Common myeloid progenitor, CD34-positive (primary cell): ENCODE measurements around the gene DCPS.
"Not testable (repeated sequence)": the region's sequence is repeated elsewhere in the genome, so short reads cannot be mapped to it uniquely, and the experiment has no call there.

ENCODE experiments used
- CTCF ChIA-PET: fragments of 350-600 bp; sonication (Branson Sonifier 250); formaldehyde crosslinking; loops from one replicate; lab custom pipeline; 2021; ENCODE audit warnings: antibody characterized with exemption; lab: Charles Lee
- POLR2A ChIA-PET: fragments of 350-600 bp; sonication (Branson Sonifier 250); formaldehyde crosslinking; loops from one replicate; lab custom pipeline; 2021; ENCODE audit warnings: antibody characterized with exemption; lab: Charles Lee
- DNase-seq, 3 donors: peaks; one replicate each; pipeline versions ENCODE4 v3.0.0 to v3.0.0-alpha.2; 2013
- H3K27ac ChIP-seq, 2 experiments: 1 replicate in 1 of 2; 2 replicates in 1 of 2; pipeline ENCODE4 v1.7.0; 2013; ENCODE audit warnings: inconsistent platforms in 2 of 2, low read length in 2 of 2, mild to moderate bottlenecking in 2 of 2, low read depth in 1 of 2, moderate library complexity in 1 of 2; ENCODE audit not compliant: severe bottlenecking in 2 of 2, insufficient read depth in 1 of 2, poor library complexity in 1 of 2
- H3K27me3 ChIP-seq, 5 experiments: replicated peaks in 2 of 5; 1 replicate in 3 of 5; 2 replicates in 2 of 5; pipeline versions ENCODE4 v1.6.1 to v1.7.0; 2013; ENCODE audit warnings: low read length in 4 of 5, mild to moderate bottlenecking in 2 of 5, moderate library complexity in 2 of 5, inconsistent platforms in 1 of 5; ENCODE audit not compliant: insufficient read depth in 5 of 5, control insufficient read depth in 4 of 5
- H3K36me3 ChIP-seq, 4 experiments: 1 replicate in 2 of 4; 2 replicates in 2 of 4; pipeline versions ENCODE4 v1.6.1 to v1.7.0; 2013; ENCODE audit warnings: low read length in 3 of 4, control low read depth in 1 of 4, mild to moderate bottlenecking in 1 of 4; ENCODE audit not compliant: control insufficient read depth in 4 of 4, insufficient read depth in 4 of 4
- H3K4me1 ChIP-seq, 4 experiments: 1 replicate in 3 of 4; 2 replicates in 1 of 4; pipeline versions ENCODE4 v1.6.1 to v1.7.1; 2013; ENCODE audit warnings: low read length in 3 of 4, mild to moderate bottlenecking in 3 of 4, control low read depth in 1 of 4, inconsistent platforms in 1 of 4, moderate library complexity in 1 of 4; ENCODE audit not compliant: control insufficient read depth in 4 of 4, insufficient read depth in 4 of 4; ENCODE audit errors: control extremely low read depth in 1 of 4
- H3K4me3 ChIP-seq, 7 experiments: 1 replicate in 4 of 7; 2 replicates in 3 of 7; pipeline versions ENCODE4 v1.5.1 to v1.7.0; 2013; ENCODE audit warnings: mild to moderate bottlenecking in 7 of 7, low read length in 6 of 7, moderate library complexity in 6 of 7, inconsistent platforms in 2 of 7, low read depth in 2 of 7, control low read depth in 1 of 7; ENCODE audit not compliant: insufficient read depth in 4 of 7, control insufficient read depth in 1 of 7; ENCODE audit errors: extremely low read depth in 1 of 7
- H3K9me3 ChIP-seq, 5 experiments: 1 replicate in 4 of 5; 2 replicates in 1 of 5; pipeline versions ENCODE4 v1.6.1 to v1.7.1; 2013; ENCODE audit warnings: low read length in 4 of 5, mild to moderate bottlenecking in 2 of 5, inconsistent platforms in 1 of 5, low read depth in 1 of 5, moderate library complexity in 1 of 5; ENCODE audit not compliant: control insufficient read depth in 4 of 5, insufficient read depth in 2 of 5; ENCODE audit errors: control extremely low read depth in 1 of 5
- WGBS: methylation state at CpG from one replicate; pipeline ENCODE4 v1.1.5; 2013; ENCODE audit not compliant: insufficient coverage; 5-methylcytosine and 5-hydroxymethylcytosine counted together

Gene DCPS

DNA sequence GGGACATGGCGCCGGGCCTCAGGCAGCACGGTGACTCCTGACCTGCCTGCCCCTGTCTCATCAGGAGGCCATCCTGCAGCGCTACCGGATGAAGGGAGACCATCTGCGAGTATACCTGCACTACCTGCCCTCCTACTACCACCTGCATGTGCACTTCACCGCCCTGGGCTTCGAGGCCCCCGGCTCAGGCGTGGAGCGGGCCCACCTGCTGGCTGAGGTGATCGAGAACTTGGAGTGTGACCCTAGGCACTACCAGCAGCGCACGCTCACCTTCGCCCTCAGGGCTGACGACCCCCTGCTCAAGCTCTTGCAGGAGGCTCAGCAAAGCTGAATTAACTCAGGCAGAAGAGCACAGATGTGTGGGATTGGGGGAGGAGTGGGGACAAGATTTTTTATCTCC, 41.4 kb downstream of the DCPS start:
- H3K4me3 ChIP-seq = peak overlapping the region in 2 of 7 experiments; percentile 8 to 48
- peaks cover 3 to 86% (median 60%) of the 10 kb centered on the region in 4 experiments for H3K4me1 ChIP-seq
- peak overlapping the region; percentile 65 to 87 for H3K27ac ChIP-seq
- no peaks in the 10 kb centered on the region for H3K27me3 ChIP-seq
- ChIA-PET POLR2A (interaction anchor here (1.2 to 1.3 kb wide), 2 partner anchors 8 to 26 kb away, joined by 3 read pairs; no protein-coding TSS in a partner anchor), CTCF (interaction anchor here (1.0 to 2.1 kb wide), 4 partner anchors 27 to 73 kb away, joined by 3 to 10 read pairs (median 6); no protein-coding TSS in a partner anchor)
- 95% methylated on average over 16 of the region's 16 CpGs for WGBS
- H3K36me3 ChIP-seq = peaks cover 4 to 57% (median 16%) of the 10 kb centered on the region in 4 experiments
- DNase-seq = no peak
- H3K9me3 ChIP-seq = no peaks in the 10 kb centered on the region

DNA sequence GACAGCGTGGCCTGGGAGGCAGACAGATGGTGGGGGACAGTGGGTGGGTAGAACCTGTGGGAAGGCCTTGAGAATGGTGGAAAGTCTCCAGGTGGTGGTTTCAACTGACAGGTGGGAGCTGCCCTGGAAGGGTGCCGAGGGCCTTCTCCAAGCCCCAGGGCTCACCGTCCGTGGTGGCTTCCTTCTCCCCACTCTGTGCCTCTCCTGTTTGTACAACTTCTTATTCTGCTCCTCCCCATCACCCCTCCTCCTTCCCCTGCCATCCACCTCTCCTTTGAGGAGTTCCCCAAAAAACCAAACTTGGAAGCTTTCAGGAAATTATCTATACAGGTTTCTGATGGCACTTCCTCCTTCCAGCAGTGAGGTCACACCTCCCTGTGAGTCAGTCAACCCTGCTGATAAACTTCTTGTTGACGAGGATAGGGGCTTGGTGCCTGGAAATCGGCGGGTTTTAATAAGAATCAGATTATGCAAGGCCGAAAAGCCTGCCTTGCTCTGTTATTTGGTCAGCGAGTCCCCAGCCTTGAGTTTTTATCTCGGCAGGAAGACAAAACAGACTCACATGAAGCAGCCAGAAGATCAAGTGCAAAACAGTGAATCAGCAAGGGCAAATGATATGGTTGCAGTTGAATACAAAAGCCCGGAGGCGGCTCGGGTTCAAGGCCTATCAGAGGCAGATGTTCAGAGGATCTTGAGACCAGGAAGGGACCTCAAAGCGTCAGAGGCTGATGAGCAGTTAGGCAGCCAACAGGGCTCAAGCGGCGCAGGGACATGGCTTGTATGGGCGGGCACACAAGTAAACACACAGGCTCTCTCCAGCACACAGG, 42.1 kb downstream of the DCPS start:
- Histone ChIP-seq H3K9me3 (no peaks in the 10 kb centered on the region), H3K36me3 (peaks cover 2 to 59% (median 15%) of the 10 kb centered on the region in 4 experiments), H3K27ac (peak overlapping the region; percentile 65 to 87), H3K4me3 (peak overlapping the region in 2 of 7 experiments; percentile 39 to 48), H3K4me1 (peaks cover 3 to 86% (median 60%) of the 10 kb centered on the region in 4 experiments), H3K27me3 (no peaks in the 10 kb centered on the region)
- WGBS = 20% methylated on average over 16 of the region's 17 CpGs
- peak; percentile 83 to 95 (median 91) for DNase-seq
- POLR2A ChIA-PET = interaction anchor here (1.3 kb wide), 1 partner anchor 9 kb away, joined by 3 read pairs; no protein-coding TSS in a partner anchor
- CTCF ChIA-PET = interaction anchor here (1.0 to 2.1 kb wide), 4 partner anchors 11 to 72 kb away, joined by 3 to 6 read pairs (median 4); no protein-coding TSS in a partner anchor

DNA sequence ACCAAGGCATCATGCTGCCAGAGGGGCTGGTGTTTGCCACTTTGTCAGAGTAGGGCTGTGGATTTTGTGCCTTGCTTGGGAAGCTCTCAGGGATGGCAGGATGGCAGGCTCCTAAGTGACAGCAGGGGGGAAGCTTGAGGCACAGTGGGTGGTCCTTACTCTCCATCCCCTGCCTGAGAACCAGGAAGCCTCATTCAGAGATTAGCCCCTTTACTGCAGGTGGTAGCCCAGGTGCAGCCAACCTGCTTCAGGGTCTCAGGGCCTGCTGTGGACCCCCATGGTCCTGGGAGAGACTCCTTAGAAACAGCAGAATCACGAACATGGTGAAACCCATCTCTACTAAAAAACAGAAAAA, 42.7 kb downstream of the DCPS start:
- Histone ChIP-seq H3K36me3 (peaks cover 0 to 59% (median 14%) of the 10 kb centered on the region in 4 experiments), H3K27ac (peak overlapping the region; percentile 65 to 87)

DNA sequence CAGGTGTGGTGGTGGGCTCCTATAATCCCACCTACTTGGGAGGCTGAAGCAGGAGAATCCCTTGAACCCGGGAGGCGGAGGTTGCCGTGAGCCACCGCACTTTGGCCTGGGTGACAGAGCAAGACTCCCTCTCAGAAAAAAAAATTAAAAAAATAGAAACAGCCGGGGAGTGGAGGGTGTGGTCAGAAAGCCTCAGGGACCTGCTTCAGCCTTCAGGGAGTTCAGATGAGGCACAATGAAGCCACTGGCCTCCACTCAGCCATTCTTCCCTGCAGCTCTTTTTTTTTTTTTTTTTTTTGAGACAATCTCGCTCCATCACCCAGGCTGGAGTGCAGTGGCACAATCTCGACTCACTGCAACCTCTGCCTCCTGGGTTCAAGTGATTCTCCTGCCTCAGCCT, 43.1 kb downstream of the DCPS start:
- CTCF ChIA-PET = interaction anchor here (1.6 kb wide), 1 partner anchor 10 kb away, joined by 3 read pairs; no protein-coding TSS in a partner anchor
- DNase-seq, H3K4me3 ChIP-seq, H3K27me3 ChIP-seq, H3K9me3 ChIP-seq, POLR2A ChIA-PET: not testable (repeated sequence)
- Histone ChIP-seq H3K4me1 (peaks cover 3 to 86% (median 59%) of the 10 kb centered on the region in 4 experiments), H3K27ac (peak overlapping the region in 1 of 2 experiments; percentile 87), H3K36me3 (peaks cover 0 to 59% (median 14%) of the 10 kb centered on the region in 4 experiments)
- WGBS = 100% methylated on average over 1 of the region's 7 CpGs

More for the DNA sequence above, 42.7 kb downstream of the DCPS start:
- no peaks in the 10 kb centered on the region for H3K9me3 ChIP-seq
- POLR2A ChIA-PET = interaction anchor here (1.3 kb wide), 1 partner anchor 9 kb away, joined by 3 read pairs; no protein-coding TSS in a partner anchor
- peaks cover 3 to 86% (median 60%) of the 10 kb centered on the region in 4 experiments for H3K4me1 ChIP-seq
- CTCF ChIA-PET = interaction anchor here (1.6 kb wide), 1 partner anchor 10 kb away, joined by 3 read pairs; no protein-coding TSS in a partner anchor
- H3K4me3 ChIP-seq = peak overlapping the region in 1 of 7 experiments; percentile 22
- no CpG with 5 or more reads among the region's 1 CpG for WGBS
- H3K27me3 ChIP-seq = no peaks in the 10 kb centered on the region
- DNase-seq = no peak

DNA sequence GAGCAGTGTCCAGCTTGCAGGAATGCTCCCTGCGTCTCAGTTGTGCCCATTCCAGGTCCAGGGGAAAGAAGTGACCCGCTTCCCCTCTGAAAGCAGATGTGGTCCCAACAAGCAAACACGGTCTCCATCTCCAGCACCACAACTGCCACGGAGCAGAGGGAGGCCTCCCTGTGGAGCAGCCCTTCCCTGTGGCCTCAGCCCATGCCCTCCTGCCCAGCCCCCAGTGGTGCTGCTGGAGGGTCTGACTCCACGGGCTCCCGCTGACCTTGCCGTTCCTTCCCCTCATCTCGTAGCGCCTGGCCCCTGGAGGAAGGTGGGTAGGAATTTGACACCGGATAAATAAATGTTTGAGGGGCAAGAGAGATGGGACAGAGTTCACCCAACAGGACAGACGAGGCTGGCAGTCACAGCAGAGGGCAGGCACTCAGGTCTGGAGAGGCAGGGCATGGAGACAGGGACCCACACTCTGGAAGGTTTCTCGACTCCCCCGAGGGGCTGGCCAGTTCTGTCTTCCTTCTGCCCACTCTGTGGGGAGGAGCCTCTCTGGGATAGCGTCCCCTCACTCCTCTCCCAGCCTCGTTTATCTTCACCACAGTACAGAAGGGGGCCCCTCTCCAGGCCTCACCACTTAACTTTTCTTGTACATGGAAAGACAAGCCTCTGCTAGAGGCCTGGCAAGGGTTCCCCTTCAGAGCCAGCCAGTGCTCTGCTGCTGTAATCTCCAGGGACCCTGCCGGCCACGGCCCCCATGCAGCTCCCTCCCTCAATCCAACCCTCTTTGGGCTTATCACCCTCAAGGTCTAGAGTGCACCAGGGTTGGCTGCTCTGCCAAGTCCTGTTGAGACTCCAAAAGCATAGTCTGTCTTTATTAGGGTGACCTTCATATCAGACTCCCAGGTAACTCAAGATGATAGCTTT, 44.1 kb downstream of the DCPS start:
- DNase-seq = no peak
- Histone ChIP-seq H3K4me1 (peaks cover 4 to 87% (median 60%) of the 10 kb centered on the region in 4 experiments), H3K36me3 (peaks cover 0 to 60% (median 15%) of the 10 kb centered on the region in 4 experiments), H3K4me3 (no peak overlapping the region), H3K9me3 (no peaks in the 10 kb centered on the region), H3K27ac (peak overlapping the region in 1 of 2 experiments; percentile 12), H3K27me3 (no peaks in the 10 kb centered on the region)
- ChIA-PET POLR2A (no interaction called here), CTCF (interaction anchor here (0.7 to 1.0 kb wide), 4 partner anchors 9 to 38 kb away, joined by 3 to 6 read pairs (median 3); no protein-coding TSS in a partner anchor)
- WGBS = 87% methylated on average over 11 of the region's 17 CpGs

DNA sequence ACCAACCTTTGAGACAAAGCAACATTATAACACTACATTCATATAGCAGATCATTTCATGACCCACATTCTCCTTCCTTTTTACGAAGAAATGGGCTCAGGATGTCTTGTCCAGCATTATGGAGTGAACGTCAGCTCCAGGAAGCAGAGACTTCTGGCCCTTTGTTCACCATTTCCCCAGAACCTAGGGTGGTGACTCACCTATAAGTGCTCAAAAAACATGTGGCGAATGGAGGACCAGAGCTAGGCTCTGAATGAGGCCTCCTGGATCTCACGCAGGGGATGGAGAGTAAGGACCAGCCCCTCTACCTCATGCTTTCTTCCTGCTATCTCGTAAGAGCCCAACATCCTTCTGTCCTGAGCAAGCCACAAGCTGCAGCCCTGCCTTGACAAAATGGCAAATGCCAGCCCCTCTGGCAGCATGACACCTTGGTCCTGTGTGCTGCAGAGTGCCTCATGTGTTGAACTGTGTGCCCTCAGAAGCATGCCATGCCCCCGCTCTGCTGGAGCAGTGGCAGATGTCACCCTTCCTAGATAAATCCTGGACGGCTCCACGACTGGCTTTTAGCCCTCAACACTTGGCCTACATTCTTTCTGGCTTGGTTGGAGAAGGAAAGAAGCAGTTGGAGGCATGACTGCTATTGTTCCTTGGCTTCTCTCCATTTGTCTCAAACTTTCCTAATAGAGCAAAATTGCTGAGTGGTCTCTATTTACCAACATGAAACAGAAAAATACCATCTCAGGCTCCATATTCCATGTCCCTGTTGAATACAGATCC, 45.1 kb downstream of the DCPS start:
- no peak for DNase-seq
- Histone ChIP-seq H3K27ac (no peak overlapping the region), H3K36me3 (peaks cover 0 to 50% (median 10%) of the 10 kb centered on the region in 4 experiments), H3K4me1 (peaks cover 6 to 91% (median 67%) of the 10 kb centered on the region in 4 experiments), H3K9me3 (no peaks in the 10 kb centered on the region), H3K4me3 (no peak overlapping the region), H3K27me3 (no peaks in the 10 kb centered on the region)
- WGBS = 94% methylated on average over 8 of the region's 8 CpGs
- CTCF ChIA-PET = interaction anchor here (0.7 to 1.0 kb wide), 7 partner anchors 8 to 39 kb away, joined by 3 to 6 read pairs (median 3); no protein-coding TSS in a partner anchor
- POLR2A ChIA-PET = no interaction called here
